SK-N-SH treated with all-trans-retinoic acid at 6 μM for 48 hours (cell line): Measurements from ENCODE around the gene TACO1.

Experiments
- ATAC-seq: fragments of 200-7000 bp; cut with Tn5 transposase; 3 replicates; pipeline ENCODE4 v1.9.1; 2020; ENCODE audit warnings: mild to moderate bottlenecking, moderate library complexity
- ARNTL ChIP-seq: fragments of 450-650 bp; formaldehyde crosslinking; IDR thresholded peaks from 2 replicates; pipeline ENCODE4 v1.5.0; 2020; ENCODE audit warnings: low read depth, mild to moderate bottlenecking, moderate library complexity, borderline replicate concordance
- BACH2 ChIP-seq: fragments of 250-450 bp; sonication (Bioruptor Pico); IDR thresholded peaks from 2 replicates; pipeline ENCODE4 v1.9.0; 2021; ENCODE audit warnings: mild to moderate bottlenecking, borderline replicate concordance
- CSDC2 ChIP-seq: fragments of 250-450 bp; sonication (Bioruptor Pico); IDR thresholded peaks from 2 replicates; pipeline ENCODE4 v1.5.0; 2020; ENCODE audit warnings: mild to moderate bottlenecking, moderate library complexity
- ESRRG ChIP-seq: fragments of 250-450 bp; sonication (Bioruptor Pico); IDR thresholded peaks from 2 replicates; pipeline ENCODE4 v1.6.1; 2021; ENCODE audit warnings: mild to moderate bottlenecking
- GLIS3 ChIP-seq: fragments of 250-450 bp; sonication (Bioruptor Pico); IDR thresholded peaks from 2 replicates; pipeline ENCODE4 v1.5.0; 2020; ENCODE audit warnings: mild to moderate bottlenecking, moderate library complexity
- ISL1 ChIP-seq: fragments of 250-450 bp; sonication (Bioruptor Pico); IDR thresholded peaks from 2 replicates; pipeline ENCODE4 v2.1.2; 2022; ENCODE audit warnings: mild to moderate bottlenecking, moderate library complexity
- OSR1 ChIP-seq: fragments of 250-450 bp; sonication (Bioruptor Pico); IDR thresholded peaks from 2 replicates; pipeline ENCODE4 v1.8.0; 2022; ENCODE audit warnings: moderate library complexity, mild to moderate bottlenecking, inconsistent platforms
- RARB ChIP-seq: fragments of 250-450 bp; sonication (Bioruptor Pico); IDR thresholded peaks from 2 replicates; pipeline ENCODE4 v1.8.0; 2021; ENCODE audit warnings: mild to moderate bottlenecking, moderate library complexity
- SNAI2 ChIP-seq: fragments of 250-450 bp; sonication (Bioruptor Pico); IDR thresholded peaks from 2 replicates; pipeline ENCODE4 v1.5.0; 2020; ENCODE audit warnings: mild to moderate bottlenecking, moderate library complexity
- TOX ChIP-seq: fragments of 250-450 bp; sonication (Bioruptor Pico); IDR thresholded peaks from 2 replicates; pipeline ENCODE4 v1.8.0; 2021; ENCODE audit warnings: mild to moderate bottlenecking, moderate library complexity, borderline replicate concordance
- ZFP3 ChIP-seq: fragments of 250-450 bp; sonication (Bioruptor Pico); IDR thresholded peaks from 2 replicates; pipeline ENCODE4 v1.5.0; 2020; ENCODE audit warnings: mild to moderate bottlenecking, moderate library complexity
- ZFP30 ChIP-seq: fragments of 450-650 bp; formaldehyde crosslinking; IDR thresholded peaks from 2 replicates; pipeline ENCODE4 v1.5.0; 2022; ENCODE audit warnings: mild to moderate bottlenecking, moderate library complexity
- ZNF565 ChIP-seq: fragments of 450-650 bp; formaldehyde crosslinking; conservative IDR thresholded peaks from 2 replicates; pipeline ENCODE4 v1.5.0; 2020; ENCODE audit warnings: low read depth, mild to moderate bottlenecking, moderate library complexity
- ZNF70 ChIP-seq: fragments of 450-650 bp; formaldehyde crosslinking; IDR thresholded peaks from 2 replicates; pipeline ENCODE4 v1.5.0; 2020; ENCODE audit warnings: mild to moderate bottlenecking, moderate library complexity
- ZNF8 ChIP-seq: fragments of 450-650 bp; formaldehyde crosslinking; IDR thresholded peaks from 2 replicates; pipeline ENCODE4 v1.5.0; 2020; ENCODE audit warnings: mild to moderate bottlenecking, moderate library complexity
- TF ChIP-seq, protein P1 (sequence below): fragments of 250-450 bp; sonication (Bioruptor Pico); IDR thresholded peaks from 2 replicates; pipeline ENCODE4 v1.5.0; 2020; ENCODE audit warnings: mild to moderate bottlenecking, moderate library complexity
- TF ChIP-seq, protein P2 (sequence below): fragments of 250-450 bp; sonication (Bioruptor Pico); IDR thresholded peaks from 2 replicates; pipeline ENCODE4 v1.8.0; 2020; ENCODE audit warnings: mild to moderate bottlenecking, moderate library complexity, borderline replicate concordance
- TF ChIP-seq, protein P3 (sequence below): fragments of 250-450 bp; sonication (Bioruptor Pico); IDR thresholded peaks from 2 replicates; pipeline ENCODE4 v1.5.1; 2021; ENCODE audit warnings: mild to moderate bottlenecking, moderate library complexity
- TF ChIP-seq, protein P4 (sequence below): fragments of 250-450 bp; sonication (Bioruptor Pico); IDR thresholded peaks from 2 replicates; pipeline ENCODE4 v1.8.0; 2021; ENCODE audit warnings: low read depth, mild to moderate bottlenecking, moderate library complexity, borderline replicate concordance
- TF ChIP-seq, protein P5 (sequence below): fragments of 250-450 bp; sonication (Bioruptor Pico); IDR thresholded peaks from 2 replicates; pipeline ENCODE4 v1.5.1; 2020; ENCODE audit warnings: low read depth, mild to moderate bottlenecking, moderate library complexity

TACO1 gene

DNA sequence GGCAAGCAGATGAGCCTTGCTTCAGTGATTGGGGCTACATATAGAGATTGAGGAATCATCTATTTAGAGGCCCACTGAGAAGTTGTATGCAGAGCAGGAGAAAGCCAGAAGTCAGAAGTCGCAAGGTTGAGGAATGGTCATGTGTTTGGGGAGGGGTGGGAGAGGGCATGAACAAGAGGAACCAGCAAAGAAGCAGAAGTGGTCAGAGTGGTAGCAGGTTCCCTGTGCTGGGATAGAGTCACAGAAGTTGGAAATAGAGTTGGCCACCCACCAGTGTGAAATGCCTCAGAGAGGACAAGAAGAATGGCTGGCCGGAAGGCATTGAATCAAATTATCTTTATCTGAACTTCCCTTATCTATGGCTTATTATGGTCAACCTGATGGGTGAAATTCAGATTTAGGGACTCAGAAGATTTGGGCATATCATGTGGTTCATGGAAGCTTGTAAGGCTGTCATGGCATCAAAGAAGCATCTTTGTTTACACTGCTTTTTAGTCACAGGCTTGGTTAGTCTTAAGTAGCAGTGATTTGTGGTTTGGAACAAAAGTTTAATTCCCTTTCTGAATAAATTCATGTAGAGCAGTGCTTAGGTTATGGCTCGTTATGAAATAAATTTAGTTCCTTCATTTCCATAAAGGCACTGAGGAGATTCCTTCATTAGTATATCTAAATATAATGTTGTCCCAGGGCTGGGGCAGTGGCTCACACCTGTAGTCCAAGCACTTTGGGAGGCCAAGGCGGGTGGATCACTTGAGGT, 41.2 kb downstream of the TACO1 start:
- no peak for TF ChIP-seq SNAI2 (CRISPR knock-in tag)
- no peak for TF ChIP-seq ZFP3 (CRISPR knock-in tag)
- no peak for ATAC-seq

DNA sequence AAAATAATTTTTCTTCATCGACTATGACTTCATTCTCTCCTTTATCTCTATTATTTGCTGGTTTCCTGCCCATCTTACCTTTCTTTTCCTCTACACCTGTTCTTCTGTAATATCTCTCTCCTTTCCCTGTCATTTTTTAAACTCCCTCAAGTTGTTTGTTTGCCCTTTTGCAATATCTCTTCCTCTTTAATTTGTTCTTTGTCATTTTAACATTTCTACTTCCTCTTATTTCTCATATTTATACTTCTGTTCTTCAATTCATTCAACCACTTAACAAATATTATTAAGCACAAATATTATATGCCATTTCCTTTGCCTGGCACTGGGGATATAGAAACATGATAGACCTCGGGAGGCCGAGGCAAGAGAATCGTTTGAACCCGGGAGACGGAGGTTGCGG, 44.2 kb downstream of the TACO1 start:
- TF ChIP-seq OSR1 (CRISPR knock-in tag): no peak
- TF ChIP-seq, protein P1, sequence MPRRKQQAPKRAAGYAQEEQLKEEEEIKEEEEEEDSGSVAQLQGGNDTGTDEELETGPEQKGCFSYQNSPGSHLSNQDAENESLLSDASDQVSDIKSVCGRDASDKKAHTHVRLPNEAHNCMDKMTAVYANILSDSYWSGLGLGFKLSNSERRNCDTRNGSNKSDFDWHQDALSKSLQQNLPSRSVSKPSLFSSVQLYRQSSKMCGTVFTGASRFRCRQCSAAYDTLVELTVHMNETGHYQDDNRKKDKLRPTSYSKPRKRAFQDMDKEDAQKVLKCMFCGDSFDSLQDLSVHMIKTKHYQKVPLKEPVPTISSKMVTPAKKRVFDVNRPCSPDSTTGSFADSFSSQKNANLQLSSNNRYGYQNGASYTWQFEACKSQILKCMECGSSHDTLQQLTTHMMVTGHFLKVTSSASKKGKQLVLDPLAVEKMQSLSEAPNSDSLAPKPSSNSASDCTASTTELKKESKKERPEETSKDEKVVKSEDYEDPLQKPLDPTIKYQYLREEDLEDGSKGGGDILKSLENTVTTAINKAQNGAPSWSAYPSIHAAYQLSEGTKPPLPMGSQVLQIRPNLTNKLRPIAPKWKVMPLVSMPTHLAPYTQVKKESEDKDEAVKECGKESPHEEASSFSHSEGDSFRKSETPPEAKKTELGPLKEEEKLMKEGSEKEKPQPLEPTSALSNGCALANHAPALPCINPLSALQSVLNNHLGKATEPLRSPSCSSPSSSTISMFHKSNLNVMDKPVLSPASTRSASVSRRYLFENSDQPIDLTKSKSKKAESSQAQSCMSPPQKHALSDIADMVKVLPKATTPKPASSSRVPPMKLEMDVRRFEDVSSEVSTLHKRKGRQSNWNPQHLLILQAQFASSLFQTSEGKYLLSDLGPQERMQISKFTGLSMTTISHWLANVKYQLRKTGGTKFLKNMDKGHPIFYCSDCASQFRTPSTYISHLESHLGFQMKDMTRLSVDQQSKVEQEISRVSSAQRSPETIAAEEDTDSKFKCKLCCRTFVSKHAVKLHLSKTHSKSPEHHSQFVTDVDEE (CRISPR knock-in tag): no peak
- no peak for TF ChIP-seq CSDC2 (CRISPR knock-in tag)
- no peak for TF ChIP-seq ZNF565 (CRISPR knock-in tag)
- TF ChIP-seq SNAI2 (CRISPR knock-in tag): no peak
- TF ChIP-seq ZNF70: no peak
- no peak for TF ChIP-seq ARNTL (CRISPR knock-in tag)
- TF ChIP-seq, protein P2, sequence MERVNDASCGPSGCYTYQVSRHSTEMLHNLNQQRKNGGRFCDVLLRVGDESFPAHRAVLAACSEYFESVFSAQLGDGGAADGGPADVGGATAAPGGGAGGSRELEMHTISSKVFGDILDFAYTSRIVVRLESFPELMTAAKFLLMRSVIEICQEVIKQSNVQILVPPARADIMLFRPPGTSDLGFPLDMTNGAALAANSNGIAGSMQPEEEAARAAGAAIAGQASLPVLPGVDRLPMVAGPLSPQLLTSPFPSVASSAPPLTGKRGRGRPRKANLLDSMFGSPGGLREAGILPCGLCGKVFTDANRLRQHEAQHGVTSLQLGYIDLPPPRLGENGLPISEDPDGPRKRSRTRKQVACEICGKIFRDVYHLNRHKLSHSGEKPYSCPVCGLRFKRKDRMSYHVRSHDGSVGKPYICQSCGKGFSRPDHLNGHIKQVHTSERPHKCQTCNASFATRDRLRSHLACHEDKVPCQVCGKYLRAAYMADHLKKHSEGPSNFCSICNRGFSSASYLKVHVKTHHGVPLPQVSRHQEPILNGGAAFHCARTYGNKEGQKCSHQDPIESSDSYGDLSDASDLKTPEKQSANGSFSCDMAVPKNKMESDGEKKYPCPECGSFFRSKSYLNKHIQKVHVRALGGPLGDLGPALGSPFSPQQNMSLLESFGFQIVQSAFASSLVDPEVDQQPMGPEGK (CRISPR knock-in tag): no peak
- TF ChIP-seq BACH2 (CRISPR knock-in tag): no peak
- no peak for TF ChIP-seq ZFP30 (CRISPR knock-in tag)
- TF ChIP-seq ZFP3 (CRISPR knock-in tag): no peak
- TF ChIP-seq, protein P3, sequence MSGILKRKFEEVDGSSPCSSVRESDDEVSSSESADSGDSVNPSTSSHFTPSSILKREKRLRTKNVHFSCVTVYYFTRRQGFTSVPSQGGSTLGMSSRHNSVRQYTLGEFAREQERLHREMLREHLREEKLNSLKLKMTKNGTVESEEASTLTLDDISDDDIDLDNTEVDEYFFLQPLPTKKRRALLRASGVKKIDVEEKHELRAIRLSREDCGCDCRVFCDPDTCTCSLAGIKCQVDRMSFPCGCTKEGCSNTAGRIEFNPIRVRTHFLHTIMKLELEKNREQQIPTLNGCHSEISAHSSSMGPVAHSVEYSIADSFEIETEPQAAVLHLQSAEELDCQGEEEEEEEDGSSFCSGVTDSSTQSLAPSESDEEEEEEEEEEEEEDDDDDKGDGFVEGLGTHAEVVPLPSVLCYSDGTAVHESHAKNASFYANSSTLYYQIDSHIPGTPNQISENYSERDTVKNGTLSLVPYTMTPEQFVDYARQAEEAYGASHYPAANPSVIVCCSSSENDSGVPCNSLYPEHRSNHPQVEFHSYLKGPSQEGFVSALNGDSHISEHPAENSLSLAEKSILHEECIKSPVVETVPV (CRISPR knock-in tag): no peak
- TF ChIP-seq, protein P4, sequence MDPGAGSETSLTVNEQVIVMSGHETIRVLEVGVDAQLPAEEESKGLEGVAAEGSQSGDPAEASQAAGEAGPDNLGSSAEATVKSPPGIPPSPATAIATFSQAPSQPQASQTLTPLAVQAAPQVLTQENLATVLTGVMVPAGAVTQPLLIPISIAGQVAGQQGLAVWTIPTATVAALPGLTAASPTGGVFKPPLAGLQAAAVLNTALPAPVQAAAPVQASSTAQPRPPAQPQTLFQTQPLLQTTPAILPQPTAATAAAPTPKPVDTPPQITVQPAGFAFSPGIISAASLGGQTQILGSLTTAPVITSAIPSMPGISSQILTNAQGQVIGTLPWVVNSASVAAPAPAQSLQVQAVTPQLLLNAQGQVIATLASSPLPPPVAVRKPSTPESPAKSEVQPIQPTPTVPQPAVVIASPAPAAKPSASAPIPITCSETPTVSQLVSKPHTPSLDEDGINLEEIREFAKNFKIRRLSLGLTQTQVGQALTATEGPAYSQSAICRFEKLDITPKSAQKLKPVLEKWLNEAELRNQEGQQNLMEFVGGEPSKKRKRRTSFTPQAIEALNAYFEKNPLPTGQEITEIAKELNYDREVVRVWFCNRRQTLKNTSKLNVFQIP (CRISPR knock-in tag): no peak
- TF ChIP-seq, protein P5, sequence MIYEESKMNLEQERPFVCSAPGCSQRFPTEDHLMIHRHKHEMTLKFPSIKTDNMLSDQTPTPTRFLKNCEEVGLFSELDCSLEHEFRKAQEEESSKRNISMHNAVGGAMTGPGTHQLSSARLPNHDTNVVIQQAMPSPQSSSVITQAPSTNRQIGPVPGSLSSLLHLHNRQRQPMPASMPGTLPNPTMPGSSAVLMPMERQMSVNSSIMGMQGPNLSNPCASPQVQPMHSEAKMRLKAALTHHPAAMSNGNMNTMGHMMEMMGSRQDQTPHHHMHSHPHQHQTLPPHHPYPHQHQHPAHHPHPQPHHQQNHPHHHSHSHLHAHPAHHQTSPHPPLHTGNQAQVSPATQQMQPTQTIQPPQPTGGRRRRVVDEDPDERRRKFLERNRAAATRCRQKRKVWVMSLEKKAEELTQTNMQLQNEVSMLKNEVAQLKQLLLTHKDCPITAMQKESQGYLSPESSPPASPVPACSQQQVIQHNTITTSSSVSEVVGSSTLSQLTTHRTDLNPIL: no peak
- no peak for TF ChIP-seq ZNF8 (CRISPR knock-in tag)
- TF ChIP-seq ESRRG (CRISPR knock-in tag): no peak
- no peak for TF ChIP-seq TOX (CRISPR knock-in tag)
- no peak for TF ChIP-seq GLIS3 (CRISPR knock-in tag)
- no peak for TF ChIP-seq ISL1 (CRISPR knock-in tag)
- ATAC-seq: no peak

DNA sequence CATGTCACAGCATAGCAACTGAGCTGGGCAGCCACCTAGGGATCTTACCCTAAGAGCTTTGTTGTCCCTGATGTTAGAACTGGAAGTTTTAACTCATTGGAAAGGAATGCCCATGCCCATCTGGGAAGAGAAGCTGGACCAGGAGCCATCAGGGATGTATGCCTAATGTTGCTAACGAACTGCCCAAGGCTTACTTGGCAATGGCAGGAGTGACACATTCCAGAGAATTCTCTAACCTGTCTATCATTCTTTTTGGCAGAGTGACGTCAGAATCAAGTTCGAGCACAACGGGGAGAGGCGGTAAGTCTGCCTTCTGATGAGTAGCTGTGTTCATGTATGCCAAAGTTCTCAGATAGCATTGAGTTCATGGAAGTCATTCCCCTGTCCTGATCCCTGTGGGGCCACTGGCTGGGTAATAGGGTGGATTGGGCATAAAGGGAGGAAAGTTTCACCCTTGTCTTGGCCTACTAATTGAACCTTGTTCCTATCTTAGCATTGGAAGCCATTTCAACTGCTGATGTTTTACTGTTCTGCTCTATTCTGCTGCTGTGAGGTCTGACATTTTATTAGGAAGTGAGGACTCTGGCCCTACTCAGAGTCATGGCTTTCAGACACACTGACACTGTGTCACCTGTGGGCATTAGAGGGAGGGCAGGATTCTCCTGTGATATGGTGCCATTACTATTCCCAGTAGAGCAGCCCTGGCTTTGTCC, 45.2 kb downstream of the TACO1 start:
- no peak for TF ChIP-seq ARNTL (CRISPR knock-in tag)
- no peak for TF ChIP-seq ESRRG (CRISPR knock-in tag)
- TF ChIP-seq RARB (CRISPR knock-in tag): no peak
- no peak for TF ChIP-seq OSR1 (CRISPR knock-in tag)
- TF ChIP-seq ZNF8 (CRISPR knock-in tag): no peak
- no peak for TF ChIP-seq ISL1 (CRISPR knock-in tag)
- TF ChIP-seq, protein P1 (CRISPR knock-in tag): no peak
- no peak for TF ChIP-seq ZFP30 (CRISPR knock-in tag)
- TF ChIP-seq, protein P4 (CRISPR knock-in tag): no peak
- TF ChIP-seq, all 23 proteins: peak for 0
- no peak for ATAC-seq
